Sigmoid colon (tissue), 4 donors: ENCODE results near the gene KLF16.

Experiments
- CTCF ChIP-seq, 4 experiments: fragments of 450-650 bp in 3 of 4; fragments of 200-600 bp in 1 of 4; IDR thresholded peaks; one replicate each; pipeline ENCODE4 v1.5.1; 2016 to 2019; ENCODE audit warnings: antibody characterized with exemption in 4 of 4, mild to moderate bottlenecking in 3 of 4, moderate library complexity in 2 of 4
- EP300 ChIP-seq, 4 donors: sonication (generic); formaldehyde crosslinking; IDR thresholded peaks; one replicate each; pipeline ENCODE4 v1.6.1; 2017; ENCODE audit warnings: antibody characterized with exemption in 4 of 4
- POLR2A ChIP-seq, 2 donors: fragments of 450-650 bp; IDR thresholded peaks; one replicate each; pipeline ENCODE4 v1.6.1; 2016; ENCODE audit warnings: antibody characterized with exemption in 2 of 2, mild to moderate bottlenecking in 2 of 2, moderate library complexity in 2 of 2
- POLR2AphosphoS5 ChIP-seq, 4 donors: sonication (generic); formaldehyde crosslinking; IDR thresholded peaks; one replicate each; pipeline ENCODE4 v1.6.1; 2017; ENCODE audit warnings: antibody characterized with exemption in 4 of 4

DNA sequence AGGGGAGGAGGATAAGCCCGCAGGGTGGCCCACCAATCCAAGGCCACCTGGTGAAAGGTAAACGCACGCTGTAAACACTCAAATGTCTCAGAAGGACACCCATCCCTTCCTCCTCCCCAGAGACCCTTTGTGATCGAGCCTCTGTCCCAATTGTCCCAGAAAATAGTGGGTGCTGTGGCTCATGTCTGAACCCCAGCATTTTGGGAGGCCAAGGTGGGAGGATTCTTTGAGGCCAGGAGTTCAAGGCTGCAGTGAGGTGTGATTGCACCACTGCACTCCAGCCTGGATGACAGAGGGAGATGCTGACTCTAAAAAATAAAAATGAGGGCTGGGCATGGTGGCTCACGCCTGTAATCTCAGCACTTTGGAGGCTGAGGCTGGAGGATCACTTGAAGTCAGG lies 25.0 kb upstream of the KLF16 start:
- TF ChIP-seq CTCF (IDR thresholded peaks at IDR 0.05) (no peak), POLR2AphosphoS5 (IDR thresholded peaks at IDR 0.05) (no peak), POLR2A (IDR thresholded peaks at IDR 0.05) (no peak), EP300 (IDR thresholded peaks at IDR 0.05) (no peak)
